ENCODE measurements around the gene RIC3.

DNA sequence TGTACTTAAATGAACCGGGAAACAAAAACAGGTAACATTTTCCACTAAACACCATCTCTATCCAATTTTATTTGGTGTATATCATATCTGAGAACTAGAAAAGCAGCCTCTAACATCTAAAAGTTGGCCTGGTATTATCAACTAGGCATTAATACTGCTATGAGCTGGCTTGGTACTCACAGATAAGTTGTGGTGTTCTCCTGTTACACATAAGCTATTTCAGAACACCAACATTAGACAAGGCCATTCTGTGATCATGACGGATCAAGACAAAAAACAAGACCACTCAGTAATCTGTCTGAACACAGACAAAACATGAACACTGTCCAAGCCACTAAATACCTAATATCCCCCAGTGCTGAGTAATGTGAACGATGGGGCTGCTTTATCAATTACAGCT, 11.9 kb downstream of the RIC3 start:
- no peak for TF ChIP-seq CTCF (IDR thresholded peaks at IDR 0.05; ENCODE audit: insufficient read depth, low read depth, low read length)
- no peak for TF ChIP-seq EZH2 (IDR thresholded peaks at IDR 0.05; ENCODE audit: insufficient read depth, low read length)
